Erythroblast (primary cell): ENCODE results near the gene NNMT.

Experiments
- GATA1 ChIP-seq: IDR thresholded peaks from 2 replicates; pipeline ENCODE4 v1.6.1; 2011; ENCODE audit warnings: low read depth, mild to moderate bottlenecking, control low read depth, low read length, moderate library complexity
- POLR2A ChIP-seq: IDR thresholded peaks from 2 replicates; pipeline ENCODE4 v1.6.1; 2011; ENCODE audit warnings: mild to moderate bottlenecking, low read length

GRCh38 chr11:114265122-114265878, 30.9 kb upstream of the NNMT start:
- TF ChIP-seq POLR2A (no peak), GATA1 (no peak)
